ENCODE results near the gene PEPD. TPM values are rescaled to one million over a fixed set of nuclear protein-coding genes. Genes with fewer than 3 reads are reported as not detected.

The PEPD gene
- total RNA-seq, 4 donors from 2014 or later: 79.8 to 122 (median 94.8) TPM

DNA sequence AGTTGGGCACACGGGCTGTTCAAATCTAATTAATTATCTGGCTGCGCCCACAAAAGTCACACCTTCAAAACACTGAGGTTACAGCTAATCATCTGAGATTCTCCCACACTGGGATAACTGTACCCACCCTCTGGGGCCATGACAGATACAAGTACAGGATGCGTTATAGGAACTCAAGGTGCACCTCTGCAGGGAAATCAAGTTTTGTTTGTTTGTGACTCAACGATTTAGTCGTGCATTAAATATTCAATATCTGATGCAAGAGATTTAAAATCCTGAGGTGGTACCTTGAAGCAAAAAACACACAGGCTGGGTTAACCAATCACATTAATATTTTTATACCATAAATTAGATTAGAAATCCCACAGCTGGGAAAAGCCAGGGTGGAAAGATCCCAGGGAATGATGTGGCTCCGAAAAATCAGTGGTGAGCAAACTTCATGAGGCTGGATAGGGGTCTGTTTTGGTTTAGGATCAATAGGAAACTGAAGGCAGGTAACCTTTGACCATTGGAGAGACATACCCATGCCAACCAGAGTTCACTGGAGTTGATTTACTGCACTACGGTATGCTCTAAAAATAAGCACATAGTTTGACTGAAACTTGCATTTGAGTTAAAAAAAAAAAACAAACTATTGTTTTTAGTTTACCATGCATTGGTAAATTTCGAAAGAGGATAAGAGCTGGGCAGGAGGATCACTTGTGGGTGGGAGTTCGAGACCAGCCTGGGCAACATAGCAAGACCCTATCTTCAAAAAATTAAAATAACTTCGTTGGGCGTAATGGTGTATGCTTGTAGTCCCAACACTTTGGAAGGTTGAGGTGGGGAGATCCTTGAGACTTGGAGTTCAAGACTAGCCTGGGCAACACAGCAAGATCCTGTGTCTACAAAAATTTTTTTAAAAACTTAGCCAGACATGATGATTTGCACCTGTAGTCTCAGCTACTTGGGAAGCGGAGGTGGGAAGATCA lies 172.0 kb downstream of the PEPD start:
- Histone ChIP-seq H3K27me3 (no peaks in the 10 kb centered on the region), H3K36me3 (no peaks in the 10 kb centered on the region), H3K4me3 (no peak overlapping the region), H3K4me1 (peaks cover 0 to 10% (median 0%) of the 10 kb centered on the region in 4 donors), H3K9me3 (no peaks in the 10 kb centered on the region), H3K27ac (no peak overlapping the region)
- WGBS, 2 donors: 88 to 90% methylated on average over 12 of the region's 12 CpGs
- no peak for DNase-seq (ENCODE audit: low spot score in 2 of 2)
- TF ChIP-seq EP300 (IDR thresholded peaks at IDR 0.05) (no peak), CTCF (IDR thresholded peaks at IDR 0.05) (no peak), POLR2A (IDR thresholded peaks at IDR 0.05) (no peak)

DNA sequence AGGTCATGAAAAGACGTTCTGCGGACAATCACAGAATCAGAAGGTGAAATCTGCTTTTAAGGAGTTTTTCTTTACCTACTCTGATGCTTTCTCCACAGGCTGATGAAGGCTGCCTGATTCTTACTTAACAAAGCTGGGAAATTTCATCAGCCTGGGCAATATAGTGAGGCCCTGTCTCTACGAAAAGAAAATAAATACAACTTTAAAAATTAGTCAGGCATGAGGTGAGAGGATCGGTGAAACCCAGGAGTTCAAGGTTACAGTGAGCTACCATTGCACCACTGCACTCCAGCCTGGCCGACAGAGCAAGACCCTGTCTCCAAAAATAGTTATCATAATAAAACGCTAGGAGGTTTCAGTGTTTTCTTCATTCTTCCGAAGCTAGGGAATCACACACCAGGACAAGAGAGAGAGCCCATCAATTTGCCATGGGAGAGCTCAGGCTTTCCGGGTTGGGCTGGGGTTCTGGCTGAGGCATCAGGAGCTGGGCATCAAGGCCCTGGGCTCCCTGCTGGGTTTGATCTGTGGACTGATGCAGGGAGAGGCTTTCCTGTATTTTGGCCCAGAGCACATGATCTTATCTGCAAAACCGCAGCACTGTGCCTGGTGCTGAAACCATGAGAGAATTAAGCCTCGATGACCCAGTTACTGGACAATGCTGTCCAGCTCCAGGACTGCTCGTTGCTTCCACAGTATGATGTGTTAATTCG lies 173.1 kb downstream of the PEPD start:
- H3K27me3 ChIP-seq: no peaks in the 10 kb centered on the region
- peaks cover 0 to 19% (median 0%) of the 10 kb centered on the region in 4 donors for H3K4me1 ChIP-seq
- no peak overlapping the region for H3K27ac ChIP-seq
- H3K9me3 ChIP-seq: no peaks in the 10 kb centered on the region
- TF ChIP-seq EP300 (IDR thresholded peaks at IDR 0.05) (no peak), POLR2A (IDR thresholded peaks at IDR 0.05) (no peak), CTCF (IDR thresholded peaks at IDR 0.05) (no peak)
- no peak overlapping the region for H3K4me3 ChIP-seq
- no peak for DNase-seq (ENCODE audit: low spot score in 2 of 2)
- no peaks in the 10 kb centered on the region for H3K36me3 ChIP-seq
- 69 to 70% methylated on average over 12 of the region's 12 CpGs for WGBS, 2 donors

DNA sequence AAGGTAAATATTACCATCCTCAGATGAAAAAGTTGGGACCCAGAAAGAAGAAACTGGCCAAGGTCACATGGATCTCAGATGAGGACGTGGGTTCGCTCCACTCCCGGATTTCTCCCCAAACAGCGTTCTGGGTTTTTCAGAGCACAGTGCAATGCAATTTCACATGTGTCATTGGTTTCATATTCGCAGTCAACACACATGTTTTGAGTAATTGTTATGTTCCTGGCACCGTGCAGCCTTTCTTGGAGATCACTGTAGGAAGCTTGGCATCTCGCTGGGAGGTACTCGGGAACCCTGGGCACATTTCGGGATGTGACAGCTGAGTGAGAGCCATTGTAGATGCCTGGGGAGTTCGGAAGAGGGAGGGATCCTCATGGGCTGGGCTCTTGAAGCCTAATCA lies 174.3 kb downstream of the PEPD start:
- WGBS, 2 donors: 78 to 80% methylated on average over 10 of the region's 10 CpGs
- no peak for TF ChIP-seq EP300 (IDR thresholded peaks at IDR 0.05)
- no peak for TF ChIP-seq POLR2A (IDR thresholded peaks at IDR 0.05)
- no peak for TF ChIP-seq CTCF (IDR thresholded peaks at IDR 0.05)
- H3K9me3 ChIP-seq: no peaks in the 10 kb centered on the region
- no peak overlapping the region for H3K4me3 ChIP-seq
- H3K36me3 ChIP-seq: no peaks in the 10 kb centered on the region
- no peak for DNase-seq (ENCODE audit: low spot score in 2 of 2)
- H3K27ac ChIP-seq: no peak overlapping the region
- H3K4me1 ChIP-seq: peaks cover 0 to 19% (median 0%) of the 10 kb centered on the region in 4 donors
- H3K27me3 ChIP-seq: no peaks in the 10 kb centered on the region

DNA sequence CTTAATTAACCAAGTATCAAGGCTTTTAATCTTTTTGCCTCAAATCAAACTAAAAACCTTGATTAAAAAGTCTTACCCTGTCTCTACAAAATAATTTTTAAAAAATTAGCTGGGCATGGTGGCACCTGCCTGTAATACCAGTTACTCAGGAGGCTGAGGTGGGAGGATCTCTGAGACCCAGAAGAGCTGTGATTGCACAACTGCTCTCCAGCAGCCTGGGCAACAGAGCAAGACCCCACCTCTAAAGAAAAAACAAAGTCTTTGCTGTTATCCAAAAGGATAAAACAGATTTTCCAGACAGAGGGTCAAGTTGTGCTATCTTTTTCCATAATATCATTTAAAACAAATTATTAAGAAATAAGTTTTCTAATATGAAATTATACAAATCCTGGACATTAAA lies 174.9 kb downstream of the PEPD start:
- no peaks in the 10 kb centered on the region for H3K9me3 ChIP-seq
- peaks cover 0 to 19% (median 0%) of the 10 kb centered on the region in 4 donors for H3K4me1 ChIP-seq
- H3K36me3 ChIP-seq: no peaks in the 10 kb centered on the region
- H3K27ac ChIP-seq: no peak overlapping the region
- TF ChIP-seq EP300 (IDR thresholded peaks at IDR 0.05) (no peak), CTCF (IDR thresholded peaks at IDR 0.05) (no peak), POLR2A (IDR thresholded peaks at IDR 0.05) (no peak)
- no peak for DNase-seq (ENCODE audit: low spot score in 2 of 2)
- no peaks in the 10 kb centered on the region for H3K27me3 ChIP-seq
- H3K4me3 ChIP-seq: no peak overlapping the region

- no peak overlapping the region for H3K27ac ChIP-seq
- H3K4me3 ChIP-seq: no peak overlapping the region
- no peaks in the 10 kb centered on the region for H3K36me3 ChIP-seq
- no peak for TF ChIP-seq EP300 (IDR thresholded peaks at IDR 0.05)
- no peak for TF ChIP-seq CTCF (IDR thresholded peaks at IDR 0.05)
- TF ChIP-seq POLR2A (IDR thresholded peaks at IDR 0.05): no peak
- H3K4me1 ChIP-seq: peaks cover 0 to 13% (median 0%) of the 10 kb centered on the region in 4 donors
- H3K9me3 ChIP-seq: no peaks in the 10 kb centered on the region
- no peak for DNase-seq (ENCODE audit: low spot score in 2 of 2)
- no peaks in the 10 kb centered on the region for H3K27me3 ChIP-seq
- WGBS, 2 donors: 85 to 88% methylated on average over 6 of the region's 6 CpGs
These were observed 176.4 kb downstream of the PEPD start for GRCh38 chr19:33345163-33345562.

Measured in tibial nerve (tissue), 4 donors.